CD4-positive, alpha-beta T cell treated with Interleukin-17A for 1 hour (primary cell): ENCODE data around the gene CELF1.

Experiments
- DNase-seq: peaks from one replicate; pipeline ENCODE4 v3.0.0-alpha.2; 2020

CELF1 gene

DNA sequence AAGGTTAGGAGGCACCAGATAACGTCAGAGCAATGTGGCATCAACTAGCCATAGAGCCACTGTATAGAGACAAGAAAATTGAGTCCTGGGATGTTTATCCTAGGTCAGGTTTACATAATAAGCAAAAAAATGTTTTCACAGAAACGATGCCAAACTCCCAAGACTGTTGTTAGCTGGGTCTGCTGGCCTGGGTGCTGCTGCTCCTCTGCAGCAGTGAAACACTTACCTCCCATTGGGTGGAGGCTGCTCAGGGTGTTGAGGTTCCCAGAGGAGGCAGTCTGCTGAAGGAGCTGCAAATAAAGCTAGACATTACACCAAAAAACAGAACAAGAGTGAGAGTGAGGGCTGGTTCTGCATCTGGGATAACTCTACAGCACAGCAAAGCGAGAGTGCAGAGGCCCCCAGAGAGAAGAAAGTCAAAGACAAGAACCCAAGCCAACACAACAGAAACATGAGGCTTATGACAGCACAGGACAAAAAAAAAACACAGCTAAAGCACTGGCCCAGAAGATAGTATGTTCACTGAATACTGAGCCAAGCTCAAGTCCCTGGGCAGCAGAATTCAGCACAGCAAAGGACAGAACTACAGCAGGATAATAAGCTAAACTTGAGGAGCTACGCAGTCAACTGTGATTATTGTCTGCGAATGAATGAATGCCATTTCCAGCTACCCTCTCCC lies 74.1 kb downstream of the CELF1 start:
- DNase-seq: no peak

DNA sequence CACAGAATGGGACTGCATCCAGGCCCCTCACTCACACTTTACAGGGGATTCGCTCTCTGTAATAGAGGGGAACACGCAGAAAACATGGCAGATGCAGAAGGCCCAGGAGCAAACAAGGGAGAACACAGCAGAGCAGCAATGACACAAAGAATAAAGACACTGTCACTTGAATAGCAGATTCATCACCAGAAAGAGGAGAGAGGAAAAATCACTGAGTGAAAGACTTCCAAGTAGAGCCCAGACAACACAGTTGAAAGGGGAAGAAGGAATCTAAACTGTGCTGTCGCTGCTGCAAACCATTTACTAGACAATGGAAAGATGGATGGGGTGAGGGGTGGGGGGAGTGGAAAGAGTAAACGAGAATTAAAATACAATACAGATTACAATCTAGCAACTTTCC lies 75.2 kb downstream of the CELF1 start:
- no peak for DNase-seq

DNA sequence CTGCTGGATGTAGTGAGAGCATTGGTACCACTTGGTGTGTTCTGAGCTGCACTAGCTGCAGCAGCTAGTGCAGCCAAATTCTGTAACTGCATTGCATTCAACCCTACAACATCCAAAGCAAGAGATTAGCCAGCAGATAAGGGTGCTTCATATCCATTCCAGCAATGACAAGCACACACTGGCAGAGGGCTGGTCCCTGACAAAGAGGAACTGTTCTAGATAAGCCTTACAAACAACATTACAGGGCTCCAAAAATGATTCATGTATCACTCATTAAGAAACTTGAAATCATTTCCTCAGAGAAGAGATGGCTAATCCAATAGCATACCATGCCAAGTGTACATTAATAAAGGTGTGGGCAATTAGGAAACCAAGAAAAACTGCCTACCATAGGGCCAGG lies 75.6 kb downstream of the CELF1 start:
- no peak for DNase-seq

DNA sequence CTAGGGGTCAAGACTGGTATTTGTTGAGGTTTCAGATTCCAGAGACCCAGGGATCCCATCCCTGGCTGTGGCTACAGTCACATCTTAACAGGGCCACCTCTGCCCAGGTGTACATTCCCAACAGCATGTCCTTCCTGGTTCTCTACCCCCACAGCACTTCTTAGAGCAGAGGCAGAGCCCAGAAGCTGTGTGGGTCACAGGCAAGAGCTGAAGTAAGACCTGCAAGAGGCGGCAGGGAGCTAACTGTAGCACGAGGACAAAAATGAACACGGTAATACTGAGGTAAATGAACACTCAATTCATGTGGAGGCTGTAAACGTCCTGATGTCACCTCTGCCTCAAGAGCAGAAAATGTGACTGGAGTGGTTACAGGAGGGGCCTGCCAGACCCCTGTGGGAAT lies 82.3 kb downstream of the CELF1 start:
- no peak for DNase-seq

DNA sequence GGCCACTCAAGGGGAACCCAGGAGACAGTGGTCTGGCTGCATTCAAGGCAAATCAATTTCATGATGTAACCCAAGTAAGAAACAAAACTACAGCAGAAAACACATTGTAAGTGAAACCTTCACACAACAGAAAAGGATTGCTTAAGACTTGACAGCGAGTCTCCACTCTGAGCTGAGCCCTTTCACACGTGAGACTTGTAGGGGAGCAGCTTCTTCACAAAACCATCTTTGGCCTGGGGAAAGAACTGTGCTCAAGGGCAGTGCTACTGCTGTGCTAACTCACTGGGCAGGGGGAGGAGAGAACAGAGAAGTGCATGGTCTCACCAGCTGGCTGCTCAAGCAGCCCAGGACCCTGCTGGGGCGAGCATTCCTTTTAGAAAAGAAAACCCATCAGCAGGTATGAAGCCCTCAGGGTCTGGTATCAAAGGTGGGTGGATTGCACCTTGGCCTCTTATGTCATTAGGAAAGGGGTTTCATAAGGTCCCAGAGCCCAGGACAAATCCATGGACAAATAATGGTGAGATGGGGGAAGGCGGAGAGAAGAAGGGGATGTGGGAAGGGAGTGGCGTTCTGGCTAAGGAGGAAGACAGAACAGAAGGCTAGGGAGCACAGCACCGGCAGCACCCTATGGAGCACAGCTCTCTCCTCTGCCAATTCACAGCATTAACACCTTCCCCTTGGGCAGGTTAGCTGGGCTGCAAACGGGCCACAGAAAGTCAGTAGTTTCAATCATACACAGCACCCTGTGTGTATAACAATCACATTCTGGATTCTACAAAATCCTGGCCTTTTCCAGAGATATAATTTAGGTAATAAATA lies 83.4 kb downstream of the CELF1 start:
- DNase-seq: no peak

DNA sequence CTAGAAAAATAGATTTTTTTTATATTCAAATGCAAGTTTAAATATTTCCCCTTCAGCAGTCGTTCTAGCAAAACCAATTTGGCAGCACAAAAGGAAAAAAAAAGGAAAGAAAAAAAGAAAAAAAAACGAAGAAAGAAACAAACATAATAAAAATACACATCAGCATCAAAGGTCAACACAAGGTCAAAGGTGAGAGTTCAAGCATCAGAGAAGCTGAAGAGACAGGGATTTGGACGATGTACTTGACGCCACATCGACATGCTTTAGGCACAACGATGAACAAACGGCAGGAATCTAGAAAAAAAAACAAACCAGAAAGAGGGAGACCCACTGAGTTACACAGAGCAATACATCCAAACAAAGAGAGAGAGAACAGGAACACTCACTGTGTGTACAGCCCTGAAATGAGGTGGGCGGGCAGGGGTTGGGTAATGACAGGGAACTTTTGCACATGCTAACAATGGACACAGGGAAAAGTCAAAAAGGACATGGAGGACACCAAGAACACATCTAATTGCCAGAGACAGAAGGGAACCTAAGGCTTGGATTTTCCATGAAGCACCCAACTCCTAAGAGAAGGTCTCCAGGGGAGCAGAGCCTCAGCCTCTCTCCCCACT lies 84.2 kb downstream of the CELF1 start:
- DNase-seq: no peak

DNA sequence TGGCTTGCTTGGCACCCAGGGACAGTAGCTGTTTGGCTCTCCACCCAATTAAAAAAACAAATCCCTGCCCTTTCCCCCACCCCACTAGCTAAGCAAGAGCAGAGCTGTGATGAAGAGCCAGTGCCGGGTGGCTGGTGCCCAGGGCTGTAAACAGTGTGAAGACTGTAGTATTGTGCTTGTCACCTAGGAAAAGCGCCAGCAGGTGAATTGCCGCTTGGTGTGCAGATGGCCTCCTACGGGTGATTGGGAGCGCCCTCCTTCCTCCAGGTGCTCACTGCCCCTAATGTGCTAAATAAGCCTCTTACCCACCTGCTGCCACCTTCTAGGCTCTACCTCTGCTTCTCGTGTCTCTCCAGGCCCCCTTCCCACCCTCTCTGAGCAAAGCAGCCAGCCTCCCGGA lies 85.6 kb downstream of the CELF1 start:
- no peak for DNase-seq

DNA sequence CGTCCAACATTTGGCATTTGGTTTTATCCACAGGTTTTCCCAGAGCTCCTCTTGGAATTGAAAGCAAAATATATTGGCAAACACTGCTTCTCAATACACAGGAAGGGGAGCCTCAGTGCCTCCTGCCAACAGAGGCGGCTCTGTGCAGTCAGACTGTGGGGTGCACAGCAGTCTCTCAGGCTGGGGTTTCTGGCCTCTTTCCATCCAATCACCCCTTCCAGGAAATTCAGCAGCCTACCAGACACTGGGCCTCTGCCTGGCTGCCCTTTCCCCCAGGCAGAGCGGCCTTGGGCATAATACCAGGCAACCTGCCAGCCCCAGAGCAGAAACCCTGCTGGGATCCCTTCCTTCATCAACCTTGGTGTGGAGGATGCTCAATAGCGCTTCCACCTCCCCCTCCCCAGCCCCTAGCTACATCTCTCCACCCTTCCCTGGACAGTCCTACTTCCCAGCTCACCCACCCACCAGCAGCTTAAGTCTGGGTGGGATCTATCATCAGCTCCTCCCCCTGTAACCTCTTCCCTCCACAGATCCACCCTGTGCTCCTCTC lies 86.2 kb downstream of the CELF1 start:
- DNase-seq: no peak

DNA sequence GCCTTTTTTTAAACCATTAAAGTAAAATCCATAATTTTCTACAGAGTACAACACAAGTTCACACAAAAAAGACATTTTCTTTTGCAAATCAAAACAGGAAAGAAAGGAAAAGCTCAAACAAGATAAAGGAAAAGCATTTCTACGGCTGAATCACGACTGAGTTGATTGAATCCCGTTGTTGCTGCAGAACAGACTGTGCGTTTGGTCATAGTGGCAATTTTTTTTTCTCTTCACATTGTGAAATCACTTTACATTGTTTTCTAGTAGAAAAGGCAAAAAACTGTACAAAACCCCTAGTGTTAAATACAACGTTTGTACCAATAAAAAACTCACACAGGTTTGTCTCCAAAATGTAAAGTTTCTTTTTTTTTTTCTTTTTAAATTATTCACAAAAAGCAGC lies 86.7 kb downstream of the CELF1 start:
- no peak for DNase-seq

DNA sequence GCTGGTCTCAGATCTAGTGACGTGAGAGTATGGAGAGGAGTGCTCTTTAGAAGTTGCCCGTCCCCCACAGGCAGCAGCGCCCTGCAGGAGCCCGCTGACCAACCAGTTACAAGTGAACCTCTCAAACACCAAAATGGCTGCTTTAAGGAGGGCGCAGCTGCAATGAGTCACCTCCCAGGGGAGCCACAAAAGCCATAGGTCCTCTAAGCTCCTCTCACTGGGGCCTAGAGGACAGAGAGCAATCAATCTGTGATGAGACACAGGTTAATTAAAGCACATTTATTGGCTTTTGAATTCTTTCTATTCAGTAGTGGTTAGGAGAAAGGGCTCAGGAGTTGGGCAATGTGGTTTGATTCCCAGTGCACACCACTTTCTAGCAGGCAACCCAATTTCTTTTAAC lies 88.4 kb downstream of the CELF1 start:
- DNase-seq: no peak

DNA sequence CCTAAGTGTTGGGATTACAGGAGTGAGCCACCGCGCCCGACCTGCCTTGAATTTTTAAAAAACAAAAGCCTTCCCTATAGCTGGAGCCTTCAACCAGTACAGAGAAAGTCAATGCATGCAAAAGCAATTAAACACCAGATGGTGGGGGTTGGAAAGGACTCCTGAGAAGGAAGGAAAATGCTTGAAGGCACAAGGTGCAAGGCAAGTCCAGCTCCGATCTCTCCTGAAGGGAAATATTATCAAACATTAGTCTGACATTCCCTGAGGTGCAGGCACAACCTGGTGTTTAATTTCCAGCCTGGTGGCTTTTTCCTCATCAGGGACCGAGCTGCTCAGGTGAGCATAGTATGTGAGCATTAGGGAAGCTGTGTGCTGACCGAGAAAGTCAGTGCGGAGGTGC lies 91.1 kb downstream of the CELF1 start:
- DNase-seq: no peak

DNA sequence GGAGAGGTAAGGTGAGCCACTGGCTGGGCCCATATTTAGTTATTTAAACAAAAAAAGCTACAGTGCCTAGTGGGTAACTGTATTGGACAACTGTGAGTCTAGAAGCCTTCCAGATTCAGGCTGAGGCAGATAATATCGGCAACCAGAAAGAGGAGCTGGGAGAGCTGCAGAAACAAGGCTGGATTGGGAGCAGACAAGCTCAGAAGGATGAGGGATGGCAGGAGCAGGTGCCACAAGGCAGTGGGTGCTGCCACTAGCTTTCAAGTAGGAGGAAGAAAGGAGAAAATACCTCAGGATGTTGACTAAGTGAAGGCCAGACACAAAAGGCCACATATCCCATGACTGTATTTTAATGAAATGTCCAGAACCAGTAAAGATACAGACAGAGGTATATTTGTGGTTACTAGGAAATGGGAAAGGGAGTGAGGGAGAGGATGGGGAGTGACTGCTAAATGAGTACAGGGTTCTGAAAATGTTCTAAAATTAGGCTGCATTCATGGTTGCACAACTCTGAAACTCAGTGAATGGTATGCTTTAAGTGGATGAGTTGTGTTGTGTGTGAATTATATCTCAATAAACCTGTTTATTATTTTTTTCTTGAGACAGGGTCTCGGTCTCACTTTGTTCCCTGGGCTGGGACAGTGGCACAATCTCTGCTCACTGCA lies 92.2 kb downstream of the CELF1 start:
- DNase-seq: no peak

DNA sequence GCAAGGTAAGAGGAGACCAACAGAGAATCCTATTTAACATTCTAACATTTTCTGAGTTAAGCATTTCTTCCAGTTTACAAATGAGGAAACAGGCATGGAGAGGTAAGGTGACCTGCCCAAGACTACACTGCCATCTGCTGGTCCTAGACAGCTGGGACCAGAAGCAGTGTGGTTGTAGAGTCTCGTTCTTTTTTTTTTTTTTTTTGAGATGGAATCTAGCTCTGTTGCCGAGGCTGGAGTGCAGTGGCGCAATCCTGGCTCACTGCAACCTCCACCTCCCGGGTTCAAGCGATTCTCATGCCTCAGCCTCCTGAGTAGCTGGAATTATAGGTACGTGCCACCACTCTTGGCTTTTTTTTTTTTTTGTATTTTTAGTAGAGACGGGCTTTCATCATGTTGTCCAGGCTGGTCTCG lies 98.7 kb downstream of the CELF1 start:
- peak; percentile 79 for DNase-seq

DNA sequence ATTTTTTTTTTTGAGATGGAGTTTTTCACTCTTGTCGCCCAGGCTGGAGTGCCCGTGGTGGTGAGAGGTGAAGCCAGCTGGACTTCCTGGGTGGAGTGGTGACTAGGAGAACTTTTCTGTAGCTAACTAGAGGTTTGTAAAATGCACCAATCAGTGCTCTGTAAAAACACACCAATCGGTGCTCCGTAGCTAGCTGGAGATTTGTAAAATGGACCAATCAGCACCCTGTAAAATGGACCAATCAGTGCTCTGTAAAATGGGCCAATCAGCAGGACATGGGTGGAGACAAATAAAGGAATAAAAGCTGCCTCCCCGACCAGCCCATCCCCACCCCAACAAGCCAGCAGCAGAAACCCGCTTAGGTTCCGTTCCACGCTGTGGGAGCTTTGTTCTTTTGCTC lies 99.6 kb downstream of the CELF1 start:
- DNase-seq: peak; percentile 9

DNA sequence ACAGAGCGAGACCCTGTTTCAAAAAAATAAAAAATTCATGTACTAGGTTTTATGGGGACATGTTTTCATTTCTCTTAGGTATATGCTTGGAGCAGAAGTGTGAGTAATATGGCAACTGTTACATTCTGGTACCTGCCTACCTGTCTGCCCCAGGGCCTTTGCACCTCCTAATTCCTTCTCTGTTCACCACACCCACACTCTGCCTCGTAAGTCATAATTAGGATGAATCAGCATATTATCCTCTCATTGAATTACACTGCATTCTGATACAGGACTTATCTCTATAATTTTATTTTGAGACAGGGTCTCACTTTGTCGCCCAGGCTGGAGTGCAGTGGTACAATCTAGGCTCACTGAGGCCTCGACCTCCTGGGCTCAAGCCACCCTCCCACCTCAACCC lies 100.9 kb downstream of the CELF1 start:
- DNase-seq: no peak

DNA sequence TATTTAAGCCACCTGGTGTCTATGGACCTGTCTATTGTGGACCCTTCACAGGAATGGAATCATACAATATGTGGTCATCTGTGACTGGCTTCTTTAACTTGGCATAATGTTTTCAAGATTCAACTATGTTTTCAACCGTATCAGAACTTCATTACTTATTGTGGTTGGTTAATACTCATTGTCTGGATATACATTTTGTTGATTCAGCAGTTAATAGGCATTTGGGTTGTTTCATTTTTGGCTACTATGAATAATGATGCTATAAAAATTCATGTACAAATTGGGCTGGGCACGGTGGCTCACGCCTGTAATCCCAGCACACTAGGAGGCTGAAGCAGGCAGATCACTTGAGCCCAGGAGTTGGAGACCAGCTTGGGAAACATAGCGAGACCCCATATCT lies 101.5 kb downstream of the CELF1 start:
- no peak for DNase-seq

DNA sequence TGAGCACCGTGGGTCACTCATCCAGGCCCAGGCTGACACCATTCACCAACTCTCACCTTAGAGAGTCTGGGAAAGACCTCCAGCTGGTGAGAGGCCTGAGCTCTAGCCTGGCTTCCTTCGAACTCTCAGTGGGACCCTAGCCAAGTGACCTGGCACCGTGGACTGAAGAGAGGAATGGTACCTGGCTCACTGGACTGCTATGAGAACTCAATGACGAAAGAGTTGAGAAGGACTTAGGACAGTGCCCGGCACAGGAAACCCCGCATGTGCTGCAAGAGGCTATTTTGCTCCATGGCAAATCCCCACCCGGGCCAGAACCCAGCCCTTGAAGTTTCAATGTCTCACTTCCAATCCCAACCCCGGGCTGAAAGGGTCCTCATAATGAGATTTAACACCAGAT lies 103.4 kb downstream of the CELF1 start:
- DNase-seq: no peak

DNA sequence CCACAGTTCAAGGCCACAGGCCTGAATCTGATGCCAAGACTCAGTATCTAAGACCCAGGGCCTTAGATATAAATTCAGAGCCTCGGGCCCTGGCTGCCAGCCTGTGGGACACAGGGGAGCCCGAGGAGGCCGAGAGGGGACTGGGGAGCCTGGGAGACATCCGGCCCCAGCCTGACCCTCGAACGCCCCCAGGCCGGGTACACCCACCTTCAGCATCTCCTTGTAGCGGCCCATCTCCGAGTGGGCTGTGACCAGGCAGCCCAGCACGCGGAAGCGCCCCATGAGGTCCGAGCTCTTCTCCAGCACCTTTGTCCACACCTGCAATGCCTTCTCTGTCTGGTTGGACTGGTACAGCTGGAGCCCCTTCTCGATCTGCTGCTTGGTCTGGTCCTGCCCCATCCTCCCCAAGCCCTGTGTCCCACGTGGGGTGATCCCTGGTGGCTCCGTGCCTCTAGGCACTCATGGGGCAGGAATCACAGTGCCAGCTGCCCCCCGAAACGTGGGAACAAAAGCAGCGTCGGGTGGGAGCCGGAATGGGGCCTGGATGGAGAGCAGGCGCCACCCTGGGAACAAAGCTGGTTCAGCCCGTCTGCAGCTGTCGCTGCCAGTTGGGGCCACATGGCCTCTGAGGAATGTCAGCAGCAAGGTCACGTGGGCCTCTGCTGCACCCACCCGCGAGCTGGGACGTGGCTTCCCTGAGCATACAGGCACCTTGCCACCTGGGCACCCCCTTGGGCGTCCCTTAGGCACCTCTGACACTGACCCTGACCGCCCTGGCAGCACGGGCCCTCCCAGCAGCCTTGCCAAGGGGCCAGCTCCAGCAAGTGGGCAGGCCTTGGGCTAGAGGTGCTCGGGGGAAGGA lies 104.1 kb downstream of the CELF1 start, which contains the start of gene RAPSN:
Gene RAPSN, minus strand, starts transcription at position 571 of the 862 bp plus-strand sequence. Its CDS starts 172 bp downstream, at position 399.
- DNase-seq: no peak

DNA sequence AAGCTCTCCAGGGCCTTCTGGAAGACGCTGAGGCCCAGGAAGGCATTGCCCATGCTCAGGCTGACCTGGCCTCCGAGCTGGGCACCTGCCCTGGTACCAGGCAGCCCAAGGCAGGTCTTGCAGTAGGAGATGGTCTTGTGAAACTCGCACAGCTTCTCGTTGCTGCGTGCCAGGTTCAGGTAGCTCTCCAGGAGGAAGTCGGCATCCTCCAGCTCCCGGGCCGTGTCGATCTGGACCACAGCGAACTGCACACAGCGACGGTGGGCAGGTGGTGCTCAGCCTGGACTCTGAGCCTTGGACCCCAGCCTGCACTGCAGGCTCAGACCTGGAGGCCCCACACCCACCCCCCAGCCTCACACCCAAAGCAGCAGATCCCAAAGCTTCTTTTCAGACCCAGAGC lies 105.0 kb downstream of the CELF1 start:
- DNase-seq: no peak

DNA sequence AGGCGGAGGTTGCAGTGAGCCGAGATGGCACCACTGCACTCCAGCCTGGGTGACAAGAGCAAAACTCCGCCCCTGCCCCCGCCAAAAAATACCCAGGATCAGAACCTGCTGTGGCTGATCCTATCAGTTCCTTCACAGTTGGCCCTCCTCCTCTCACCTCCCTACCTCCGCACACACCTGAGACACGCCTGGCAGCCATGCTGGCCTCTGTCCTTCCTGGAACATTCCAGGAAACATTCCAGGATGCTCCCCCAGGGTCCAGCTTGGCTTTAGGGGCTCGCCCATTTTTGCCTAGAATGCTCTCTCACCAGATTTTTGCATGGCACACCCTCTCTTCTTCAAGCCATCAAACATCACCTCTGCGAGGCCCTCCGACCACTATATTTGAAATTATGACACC lies 106.1 kb downstream of the CELF1 start:
- no peak for DNase-seq

DNA sequence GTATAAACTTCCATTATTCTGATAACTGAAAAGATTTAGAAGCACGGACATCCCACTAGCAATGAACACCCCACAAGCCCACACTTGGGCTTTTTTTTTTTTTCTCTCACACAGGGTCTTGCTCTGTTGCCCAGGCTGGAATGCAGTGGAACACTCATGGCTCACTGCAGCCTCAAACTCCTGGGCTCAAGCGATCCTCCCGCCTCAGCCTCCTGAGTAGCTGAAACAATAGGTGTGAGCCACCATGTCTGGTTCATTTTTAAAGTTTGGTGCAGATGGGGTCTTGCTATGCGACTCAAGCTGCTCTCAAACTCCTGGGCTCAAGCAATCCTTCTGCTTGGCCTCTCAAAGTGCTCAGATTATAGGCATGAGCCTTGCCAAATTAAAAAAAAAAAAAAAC lies 107.1 kb downstream of the CELF1 start:
- DNase-seq: no peak

DNA sequence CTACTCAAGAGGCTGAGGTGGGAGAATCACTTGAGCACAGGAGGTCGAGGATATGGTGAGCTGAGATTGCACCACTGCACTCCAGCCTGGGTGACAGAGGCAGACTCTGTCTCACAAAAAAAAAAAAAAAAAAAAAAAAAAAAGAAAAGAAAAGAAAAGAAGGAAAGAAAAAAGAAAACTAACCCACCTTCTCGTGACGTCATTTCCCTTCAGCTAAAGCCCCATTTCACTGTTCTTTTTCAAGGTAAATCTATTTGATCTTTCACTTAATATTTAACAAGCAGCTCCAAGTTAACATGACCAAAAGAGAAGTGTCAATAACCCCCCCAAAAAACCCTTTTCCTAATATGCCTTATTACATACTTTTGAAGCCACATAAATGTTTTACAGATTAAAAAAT lies 109.1 kb downstream of the CELF1 start:
- no peak for DNase-seq
